Keratinocyte (primary cell): ENCODE data around the gene IL5RA.

Source experiments
- EZH2 ChIP-seq: IDR thresholded peaks from one replicate; pipeline ENCODE4 v1.6.1; 2012; ENCODE audit warnings: inconsistent platforms, mild to moderate bottlenecking, low read length, moderate library complexity
- TF ChIP-seq, protein P1 (sequence below), 3 experiments: IDR thresholded peaks in 1 of 3; conservative IDR thresholded peaks in 1 of 3; optimal IDR thresholded peaks in 1 of 3; 2 replicates in 2 of 3; 3 replicates in 1 of 3; pipeline versions ENCODE3 to v1.5.1; 2011; ENCODE audit warnings: low read length in 3 of 3, mild to moderate bottlenecking in 3 of 3, moderate library complexity in 2 of 3, control low read depth in 1 of 3, inconsistent platforms in 1 of 3; ENCODE audit not compliant: insufficient read depth in 2 of 3; ENCODE audit errors: extremely low read depth in 1 of 3

GRCh38 chr3:3027976-3028567 is 82.1 kb downstream of the IL5RA start:
- TF ChIP-seq, protein P1, sequence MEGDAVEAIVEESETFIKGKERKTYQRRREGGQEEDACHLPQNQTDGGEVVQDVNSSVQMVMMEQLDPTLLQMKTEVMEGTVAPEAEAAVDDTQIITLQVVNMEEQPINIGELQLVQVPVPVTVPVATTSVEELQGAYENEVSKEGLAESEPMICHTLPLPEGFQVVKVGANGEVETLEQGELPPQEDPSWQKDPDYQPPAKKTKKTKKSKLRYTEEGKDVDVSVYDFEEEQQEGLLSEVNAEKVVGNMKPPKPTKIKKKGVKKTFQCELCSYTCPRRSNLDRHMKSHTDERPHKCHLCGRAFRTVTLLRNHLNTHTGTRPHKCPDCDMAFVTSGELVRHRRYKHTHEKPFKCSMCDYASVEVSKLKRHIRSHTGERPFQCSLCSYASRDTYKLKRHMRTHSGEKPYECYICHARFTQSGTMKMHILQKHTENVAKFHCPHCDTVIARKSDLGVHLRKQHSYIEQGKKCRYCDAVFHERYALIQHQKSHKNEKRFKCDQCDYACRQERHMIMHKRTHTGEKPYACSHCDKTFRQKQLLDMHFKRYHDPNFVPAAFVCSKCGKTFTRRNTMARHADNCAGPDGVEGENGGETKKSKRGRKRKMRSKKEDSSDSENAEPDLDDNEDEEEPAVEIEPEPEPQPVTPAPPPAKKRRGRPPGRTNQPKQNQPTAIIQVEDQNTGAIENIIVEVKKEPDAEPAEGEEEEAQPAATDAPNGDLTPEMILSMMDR (optimal IDR thresholded peaks at IDR 0.05 in 1 of 3, IDR thresholded peaks at IDR 0.05 in 1 of 3, conservative IDR thresholded peaks at IDR 0.05 in 1 of 3; ENCODE audit: extremely low read depth in 1 of 3, insufficient read depth in 2 of 3, low read length in 3 of 3), result no peak
- no peak for TF ChIP-seq EZH2
